HG02759 (cell line): ENCODE data around the gene EID2.
A peak's percentile ranks its signal among the peaks of the same experiment; 100 is the strongest.

ENCODE experiments used
- ATAC-seq: cut with Tn5 transposase; IDR thresholded peaks from one replicate; pipeline ENCODE4 v1.9.1; 2021; ENCODE audit warnings: mild to moderate bottlenecking, moderate library complexity; ENCODE audit not compliant: unreplicated experiment

The EID2 gene

DNA sequence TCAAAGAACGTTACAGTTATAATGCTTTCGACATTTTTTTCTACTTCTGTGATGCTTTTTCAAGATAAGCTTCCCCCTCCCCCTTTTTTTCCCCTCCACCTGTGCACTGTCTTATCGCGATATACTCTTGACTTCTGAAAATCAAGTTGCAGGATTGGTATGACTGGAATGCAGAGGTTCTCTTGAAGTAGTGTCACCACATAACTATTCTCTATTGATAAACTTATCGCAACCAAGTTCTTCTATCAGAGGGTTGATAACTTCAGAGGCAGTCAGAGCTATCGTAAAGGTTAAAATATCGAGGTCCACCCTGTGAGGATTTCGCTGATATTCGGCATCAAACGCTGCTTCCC is 820 bp downstream of the EID2 start:
- no peak for ATAC-seq

DNA sequence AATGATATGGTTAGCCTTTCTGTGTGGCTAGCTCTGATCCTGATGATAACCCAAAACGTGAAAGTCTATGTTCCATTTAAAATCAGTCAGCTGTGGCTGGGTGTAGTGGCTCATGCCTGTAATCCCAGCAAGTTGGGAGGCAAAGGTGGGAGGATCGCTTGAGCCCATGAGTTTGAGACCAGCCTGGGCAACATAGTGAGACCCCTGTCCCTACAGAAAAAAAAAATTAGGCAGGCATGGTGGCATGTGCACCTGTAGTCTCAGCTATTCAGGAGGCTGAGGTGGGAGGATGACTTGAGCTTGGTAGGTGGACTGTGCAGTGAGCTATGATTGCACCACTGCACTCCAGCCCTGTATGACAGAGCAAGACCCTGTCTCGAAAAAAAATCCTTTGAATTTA is 6.2 kb downstream of the EID2 start:
- ATAC-seq: no peak

DNA sequence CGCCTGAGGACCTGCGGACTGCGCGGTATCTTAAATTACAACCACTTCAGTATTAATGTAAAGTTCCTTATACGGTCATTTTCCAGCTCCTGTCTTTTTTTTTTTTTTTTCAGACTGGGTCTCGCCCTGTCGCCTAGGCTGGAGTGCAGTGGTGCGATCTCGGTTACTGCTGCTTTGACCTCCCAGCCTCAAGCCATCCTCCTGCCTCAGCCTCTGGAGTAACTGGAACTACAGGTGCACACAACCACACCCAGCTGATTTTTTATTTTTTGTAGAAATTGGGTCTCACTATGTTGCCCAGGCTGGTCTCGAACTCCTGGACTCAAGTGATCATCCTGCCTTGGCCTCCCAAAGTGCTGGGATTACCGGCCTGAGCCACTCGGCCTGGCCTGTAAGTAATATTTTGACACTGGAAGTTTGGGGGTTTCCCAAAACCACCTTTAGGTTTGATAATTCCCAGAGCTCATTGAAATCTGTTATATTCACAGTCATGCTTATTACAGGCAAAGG is 6.9 kb downstream of the EID2 start:
- peak; percentile 14 for ATAC-seq

DNA sequence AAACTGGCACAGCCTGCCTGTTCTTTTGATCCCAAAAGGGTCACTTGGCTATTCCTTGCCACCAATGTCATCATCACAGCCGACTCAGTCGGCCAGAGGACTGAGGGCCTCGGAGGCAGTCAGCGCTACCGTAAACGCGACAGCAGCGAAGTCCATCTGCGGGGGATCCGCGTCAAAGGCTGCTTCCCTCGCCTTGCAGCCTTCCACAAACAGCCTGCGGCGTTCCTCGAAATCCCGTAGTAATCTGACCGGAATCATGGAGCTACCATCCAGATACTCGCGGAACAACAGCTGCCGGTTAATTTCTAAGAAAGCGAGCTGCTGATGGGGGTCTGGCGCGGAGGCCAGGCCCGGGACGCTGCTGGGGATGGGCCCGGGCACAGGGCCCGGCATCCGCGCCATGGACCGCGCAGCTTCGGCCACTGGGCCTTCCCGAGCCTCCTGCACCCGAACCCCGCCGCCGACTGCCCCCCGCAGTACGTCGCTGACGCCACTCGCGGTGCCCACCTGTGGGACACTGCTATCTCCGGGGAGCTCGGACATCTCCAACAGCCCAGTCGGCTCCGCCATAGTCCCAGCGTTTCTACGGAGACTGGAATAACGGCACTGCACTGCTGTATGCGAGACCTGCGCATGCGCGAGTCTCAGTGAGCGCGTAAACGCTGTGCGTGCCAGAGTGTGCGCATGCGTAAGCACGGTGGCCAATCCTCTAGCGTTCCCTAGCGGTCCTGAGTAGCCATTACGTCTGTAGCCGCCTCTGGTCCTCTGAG is 7.5 kb downstream of the EID2 start, which contains the start of gene EID2B:
Gene EID2B (minus strand): TSS at position 620 of the 770 bp plus-strand sequence. CDS start 50 bp downstream, at position 570.
- ATAC-seq: peak; percentile 94

DNA sequence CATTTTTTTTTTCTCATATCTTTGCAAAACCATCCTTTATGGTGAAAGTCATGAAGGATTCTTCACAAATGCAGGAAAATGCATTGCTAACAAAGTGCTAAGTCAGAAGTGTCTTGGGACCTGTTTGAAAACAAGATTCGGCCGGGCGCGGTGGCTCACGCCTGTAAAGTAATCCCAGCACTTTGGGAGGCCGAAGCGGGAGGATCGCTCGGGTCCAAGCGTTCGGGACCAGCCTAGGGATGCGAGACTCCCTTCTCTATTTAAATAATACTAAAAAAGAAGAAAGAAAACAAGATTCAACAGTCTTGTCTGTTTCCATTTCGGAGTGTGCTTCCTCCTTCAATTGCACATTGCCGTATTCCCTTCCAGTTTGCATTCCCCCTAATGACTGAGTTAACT is 8.1 kb downstream of the EID2 start:
- ATAC-seq: no peak

DNA sequence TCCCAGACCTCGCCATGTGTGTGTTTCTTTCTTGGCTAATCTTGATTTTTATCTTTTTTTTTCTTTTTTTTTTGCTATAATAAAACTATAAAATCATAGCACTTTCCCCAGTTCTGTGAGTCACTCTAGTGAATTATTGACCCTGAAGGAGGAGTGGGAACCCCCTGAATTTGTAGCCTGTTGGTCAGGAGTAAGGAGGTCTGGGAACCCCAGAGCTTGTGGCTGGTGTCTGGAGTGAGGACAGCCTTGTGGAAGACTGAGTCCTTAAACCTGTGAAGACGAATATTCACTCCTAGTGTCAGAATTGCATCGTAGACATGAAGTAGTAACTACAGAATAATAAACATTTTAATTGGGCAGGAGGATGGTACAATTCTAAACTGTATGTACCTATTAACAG is 14.8 kb downstream of the EID2 start:
- ATAC-seq: no peak

DNA sequence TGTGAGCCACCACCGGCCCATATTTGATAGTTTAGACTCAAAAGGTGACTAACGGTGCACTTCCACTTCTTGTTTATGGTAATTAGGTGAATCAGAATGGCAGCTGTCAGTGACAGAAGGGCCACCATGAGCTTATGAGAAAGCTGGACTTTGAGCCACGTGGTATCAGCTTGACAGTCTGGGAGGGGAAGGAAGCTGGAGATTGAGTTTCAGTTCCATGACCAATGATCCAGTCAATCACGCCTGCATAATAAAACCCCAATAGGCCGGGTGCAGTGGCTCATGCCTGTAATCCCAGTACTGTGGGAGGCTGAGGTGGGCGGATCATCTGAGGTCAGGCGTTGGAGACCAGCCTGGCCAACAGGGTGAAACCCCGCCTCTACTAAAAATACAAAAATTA is 15.5 kb downstream of the EID2 start:
- ATAC-seq: no peak

DNA sequence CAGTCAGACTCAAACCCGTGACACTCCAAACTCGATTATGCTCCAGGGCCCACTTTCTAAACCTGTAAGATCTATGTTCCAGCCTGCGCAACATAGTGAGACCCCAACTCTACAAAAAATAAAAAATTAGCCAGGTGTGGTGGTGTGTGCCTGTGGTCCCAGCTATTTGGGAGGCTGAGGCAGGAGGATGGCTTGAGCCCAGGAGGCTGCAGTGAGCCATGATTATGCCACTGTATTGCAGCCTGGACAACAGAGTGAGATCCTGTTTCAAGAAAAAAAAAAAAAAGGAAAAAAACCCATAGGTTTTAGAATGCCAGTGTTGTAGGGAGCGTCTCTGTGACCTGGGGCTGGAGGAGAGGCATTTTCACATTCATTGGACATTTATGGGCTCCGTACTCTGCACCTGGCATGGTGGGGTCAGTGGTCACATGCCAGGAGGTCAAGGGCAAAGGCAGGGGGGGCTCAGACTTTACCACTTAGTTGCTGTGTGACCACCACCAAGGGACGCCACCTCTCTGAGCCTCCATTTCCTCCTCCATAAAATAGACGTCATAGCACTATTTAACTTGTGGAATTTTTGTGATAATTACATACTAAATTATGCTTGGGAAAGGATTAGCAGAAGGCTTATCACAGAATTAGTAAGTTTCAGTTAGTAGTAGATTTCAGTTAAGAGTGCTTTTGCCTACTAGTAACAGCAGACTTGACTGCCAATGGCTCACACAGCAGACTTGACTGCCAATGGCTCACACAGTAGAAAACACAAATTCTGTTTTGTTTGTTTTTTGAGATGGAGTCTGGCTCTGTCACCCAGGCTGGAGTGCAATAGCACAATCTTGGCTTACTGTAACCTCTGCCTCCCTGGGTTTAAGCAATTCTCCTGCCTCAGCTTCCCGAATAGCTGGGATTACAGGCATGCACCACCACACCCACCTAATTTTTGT is 19.1 kb downstream of the EID2 start:
- no peak for ATAC-seq

DNA sequence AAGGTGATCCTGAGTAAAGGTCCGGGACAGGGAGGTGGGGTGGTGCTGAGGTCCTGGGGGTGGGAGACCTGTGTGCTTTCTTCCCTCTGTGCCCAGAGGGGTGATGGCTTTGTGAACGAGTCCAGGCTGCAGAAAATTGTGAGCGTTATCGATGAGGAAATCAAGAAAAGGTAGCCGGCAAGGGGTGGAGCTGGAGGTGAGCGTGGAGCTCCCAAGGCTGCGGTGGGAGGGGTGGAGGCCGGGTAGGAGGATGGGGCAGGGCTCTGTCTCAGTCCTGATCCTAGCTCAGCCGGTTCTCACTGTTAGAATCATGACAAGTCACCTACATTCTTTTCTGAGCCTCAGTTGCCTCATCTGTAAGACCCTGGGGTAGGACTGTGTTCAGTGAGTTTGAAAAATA is 21.0 kb downstream of the EID2 start:
- ATAC-seq: no peak

DNA sequence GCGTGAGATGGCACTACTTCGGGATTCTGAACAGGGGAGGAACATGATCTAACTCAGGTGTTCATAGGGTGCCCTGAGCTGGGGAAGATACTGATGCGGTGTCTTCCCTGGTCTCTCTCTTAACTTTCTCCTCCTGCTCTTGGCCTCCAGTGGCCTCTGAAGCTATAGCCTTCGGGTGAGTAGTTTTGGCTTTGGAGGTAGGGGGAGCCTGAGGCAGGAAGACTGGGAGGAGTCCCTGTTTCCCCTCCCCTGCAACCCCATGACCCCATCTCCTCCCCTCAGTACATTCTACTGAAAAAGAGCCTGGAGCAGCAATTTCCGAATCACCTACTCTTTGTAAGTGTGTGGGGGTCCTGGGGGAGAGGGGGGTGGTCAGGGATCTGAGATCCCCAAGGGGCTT is 21.5 kb downstream of the EID2 start:
- ATAC-seq: no peak

DNA sequence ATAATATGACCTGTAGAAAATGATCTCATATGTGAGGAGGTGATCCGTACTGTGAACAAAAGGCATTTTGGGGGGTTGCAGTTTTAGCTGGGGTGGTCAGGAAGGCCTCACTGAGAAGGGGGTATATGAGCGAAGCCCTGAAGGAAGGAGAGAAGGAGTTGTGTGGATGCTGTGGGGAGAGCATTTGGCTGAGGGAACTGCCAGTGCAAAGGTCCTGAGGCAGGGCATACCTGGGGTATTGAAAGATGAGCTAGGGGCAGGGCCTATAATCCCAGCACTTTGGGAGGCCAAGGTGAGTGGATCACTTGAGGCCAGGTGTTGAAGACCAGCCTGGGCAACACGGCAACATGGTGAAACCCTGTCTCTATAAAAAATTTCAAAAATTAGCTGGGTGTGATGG is 22.5 kb downstream of the EID2 start:
- no peak for ATAC-seq

DNA sequence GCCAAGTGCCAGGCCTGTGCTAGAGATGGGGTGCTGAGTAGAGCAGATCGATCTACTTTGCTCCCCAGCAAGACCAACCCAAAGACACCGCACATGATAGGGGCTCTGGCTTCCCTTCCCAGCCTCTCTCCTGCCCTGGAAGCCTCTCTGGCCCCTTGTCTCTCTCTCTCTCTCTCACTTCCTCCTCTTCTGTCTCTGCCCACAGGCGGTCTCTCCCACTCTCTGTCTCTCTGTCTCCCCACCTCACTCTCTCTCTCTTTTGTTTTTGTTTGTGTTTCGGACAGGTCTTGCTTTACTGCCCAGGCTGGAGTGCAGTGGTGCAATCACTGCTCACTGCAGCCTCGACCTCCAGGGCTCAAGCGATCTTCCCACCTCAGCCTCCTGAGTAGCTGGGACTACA is 23.7 kb downstream of the EID2 start:
- ATAC-seq: no peak

DNA sequence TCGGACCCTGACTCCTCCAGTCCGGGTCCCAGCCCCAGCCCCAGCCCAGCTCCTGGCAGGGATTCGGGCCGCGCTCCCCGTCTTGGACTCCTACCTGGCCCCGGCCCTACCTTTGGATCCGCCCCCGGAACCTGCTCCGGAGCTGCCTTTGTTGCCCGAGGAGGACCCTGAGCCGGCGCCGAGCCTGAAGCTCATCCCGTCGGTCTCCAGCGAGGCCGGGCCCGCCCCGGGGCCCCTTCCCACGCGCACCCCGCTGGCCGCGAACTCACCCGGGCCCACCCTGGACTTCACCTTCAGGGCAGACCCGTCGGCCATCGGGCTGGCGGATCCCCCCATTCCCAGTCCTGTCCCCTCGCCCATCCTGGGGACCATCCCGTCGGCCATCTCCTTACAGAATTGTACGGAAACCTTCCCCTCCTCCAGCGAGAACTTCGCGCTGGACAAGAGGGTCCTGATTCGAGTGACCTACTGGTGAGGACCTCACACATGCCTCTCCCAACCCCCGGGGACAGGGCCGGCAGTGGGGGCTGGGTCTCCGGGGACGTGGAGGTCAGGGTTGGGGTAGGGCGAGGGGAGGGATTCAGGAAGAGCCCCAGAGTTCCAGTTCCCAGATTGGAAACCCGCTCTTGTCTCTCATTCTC is 24.3 kb downstream of the EID2 start:
- ATAC-seq: no peak

DNA sequence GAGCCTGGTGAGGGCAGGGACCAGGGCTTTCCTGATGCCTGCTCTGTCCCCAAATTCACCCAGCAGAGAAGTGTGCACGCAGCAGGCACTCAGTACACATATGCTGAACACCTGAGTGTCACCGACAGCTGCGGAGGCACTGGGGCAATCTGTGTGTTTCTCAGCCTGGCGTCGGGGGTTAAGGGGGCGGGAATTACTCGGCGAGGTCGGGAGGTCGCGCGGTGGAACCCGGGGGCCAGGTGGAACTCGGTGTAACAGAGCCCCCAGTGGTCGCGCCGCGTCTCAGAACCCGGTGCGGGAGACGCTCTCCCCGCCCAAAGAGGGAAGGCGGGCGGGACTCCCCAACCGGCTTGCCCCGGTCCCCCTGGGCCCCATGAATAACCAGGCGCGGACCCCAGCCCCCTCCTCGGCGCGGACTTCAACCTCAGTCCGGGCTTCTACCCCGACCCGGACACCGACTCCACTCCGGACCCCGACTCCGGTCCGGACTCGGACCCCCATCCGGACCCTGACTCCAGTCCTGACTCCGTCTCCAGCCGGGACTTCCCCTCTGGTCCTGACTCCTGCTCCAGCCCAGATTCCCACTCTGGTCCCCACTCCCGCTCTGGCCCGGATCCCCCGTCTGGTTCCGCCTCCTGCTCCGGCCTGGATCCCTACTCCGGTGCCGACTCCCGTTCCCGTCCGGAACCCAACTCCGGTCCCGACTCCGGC is 25.0 kb downstream of the EID2 start, which contains the start of gene SELENOV:
Gene SELENOV (plus strand): TSS at position 300 of the 711 bp plus-strand sequence. CDS start 74 bp downstream, at position 374.
- ATAC-seq: no peak

DNA sequence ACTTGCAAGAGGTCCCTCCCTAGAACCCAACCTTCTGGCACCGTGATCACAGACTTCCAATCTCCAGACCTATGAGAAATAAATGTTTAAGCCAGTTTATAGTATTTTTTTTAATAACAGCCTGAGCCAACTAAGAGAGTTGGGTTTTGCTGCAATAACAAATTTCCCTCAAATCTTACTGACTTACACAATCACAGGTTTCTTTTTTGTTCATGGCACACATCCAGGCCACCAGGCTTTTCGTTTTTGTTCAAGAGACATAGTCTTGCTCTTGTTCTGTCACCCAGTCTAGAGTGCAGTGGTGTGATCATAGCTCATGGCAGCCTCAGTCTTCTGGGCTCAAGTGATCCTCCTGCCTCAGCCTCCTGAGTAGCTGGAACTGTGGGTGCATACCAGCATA is 27.0 kb downstream of the EID2 start:
- no peak for ATAC-seq

DNA sequence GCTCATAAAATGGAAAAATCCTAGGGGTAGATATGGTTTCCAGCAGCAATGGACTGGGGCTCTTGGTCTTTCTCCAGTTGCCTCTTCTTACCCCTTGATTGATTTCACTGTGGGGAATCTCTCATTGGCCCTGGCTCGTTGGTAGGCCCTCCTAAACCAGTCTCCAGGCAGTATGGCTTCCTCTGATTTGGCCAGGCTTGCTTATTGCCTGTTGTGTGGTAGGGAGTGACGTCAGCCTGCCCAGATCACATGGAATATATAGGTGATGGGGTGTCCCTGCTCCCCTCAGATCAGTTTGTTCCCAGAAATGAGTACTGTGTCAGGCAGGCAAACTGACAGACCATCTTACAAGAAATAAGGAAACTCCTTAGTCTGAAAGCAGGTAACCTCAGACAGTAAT is 30.7 kb downstream of the EID2 start:
- no peak for ATAC-seq

DNA sequence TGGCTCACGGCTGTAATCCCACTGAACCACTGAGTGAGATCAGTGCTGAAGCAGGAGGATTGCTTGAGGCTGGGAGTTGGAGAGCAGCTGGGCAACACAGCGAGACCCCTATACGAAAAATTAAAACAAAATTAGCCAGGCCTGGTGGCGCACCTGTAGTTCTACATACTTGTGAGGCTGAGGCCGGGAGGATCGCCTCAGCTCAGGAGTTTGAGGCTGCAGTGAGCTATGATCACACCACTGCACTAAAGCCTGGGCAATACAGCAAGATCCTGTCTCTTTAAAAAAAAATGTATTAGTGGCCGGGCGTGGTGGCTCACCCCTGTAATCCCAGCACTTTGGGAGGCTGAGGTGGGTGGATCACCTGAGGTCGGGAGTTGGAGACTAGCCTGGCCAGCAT is 31.3 kb downstream of the EID2 start:
- ATAC-seq: no peak

DNA sequence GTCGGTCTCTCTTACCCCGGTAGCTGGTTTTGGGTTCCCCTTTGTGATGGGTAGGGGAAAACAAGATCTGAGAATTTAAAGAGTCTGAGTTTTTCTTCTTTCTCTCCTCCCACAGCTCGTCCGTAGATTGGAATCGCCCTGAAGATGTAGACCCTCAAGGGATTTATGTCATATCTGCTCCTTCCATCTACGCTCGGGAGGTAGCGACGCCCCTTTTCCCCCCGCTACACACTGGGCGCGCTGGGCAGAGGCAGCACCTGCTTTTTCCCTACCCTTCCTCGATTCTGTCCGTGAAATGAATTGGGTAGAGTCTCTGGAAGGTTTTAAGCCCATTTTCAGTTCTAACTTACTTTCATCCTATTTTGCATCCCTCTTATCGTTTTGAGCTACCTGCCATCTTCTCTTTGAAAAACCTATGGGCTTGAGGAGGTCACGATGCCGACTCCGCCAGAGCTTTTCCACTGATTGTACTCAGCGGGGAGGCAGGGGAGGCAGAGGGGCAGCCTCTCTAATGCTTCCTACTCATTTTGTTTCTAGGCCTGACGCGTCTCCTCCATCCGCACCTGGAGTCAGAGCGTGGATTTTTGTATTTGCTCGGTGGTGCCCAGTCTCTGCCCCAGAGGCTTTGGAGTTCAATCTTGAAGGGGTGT is 32.1 kb downstream of the EID2 start:
- ATAC-seq: no peak

DNA sequence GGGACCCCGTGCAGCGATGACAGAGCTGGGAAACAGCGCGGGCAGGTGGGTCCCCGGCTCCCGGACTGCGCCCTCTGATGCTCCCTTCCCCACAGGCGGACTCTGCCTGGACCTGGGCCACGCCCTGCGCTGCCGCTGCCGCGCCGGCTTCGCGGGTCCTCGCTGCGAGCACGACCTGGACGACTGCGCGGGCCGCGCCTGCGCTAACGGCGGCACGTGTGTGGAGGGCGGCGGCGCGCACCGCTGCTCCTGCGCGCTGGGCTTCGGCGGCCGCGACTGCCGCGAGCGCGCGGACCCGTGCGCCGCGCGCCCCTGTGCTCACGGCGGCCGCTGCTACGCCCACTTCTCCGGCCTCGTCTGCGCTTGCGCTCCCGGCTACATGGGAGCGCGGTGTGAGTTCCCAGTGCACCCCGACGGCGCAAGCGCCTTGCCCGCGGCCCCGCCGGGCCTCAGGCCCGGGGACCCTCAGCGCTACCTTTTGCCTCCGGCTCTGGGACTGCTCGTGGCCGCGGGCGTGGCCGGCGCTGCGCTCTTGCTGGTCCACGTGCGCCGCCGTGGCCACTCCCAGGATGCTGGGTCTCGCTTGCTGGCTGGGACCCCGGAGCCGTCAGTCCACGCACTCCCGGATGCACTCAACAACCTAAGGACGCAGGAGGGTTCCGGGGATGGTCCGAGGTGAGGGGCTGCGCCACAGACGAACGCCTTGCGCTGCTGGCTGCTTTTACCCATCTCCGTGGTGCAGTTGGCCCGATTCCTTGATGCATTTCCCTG is 32.8 kb downstream of the EID2 start:
- no peak for ATAC-seq

DNA sequence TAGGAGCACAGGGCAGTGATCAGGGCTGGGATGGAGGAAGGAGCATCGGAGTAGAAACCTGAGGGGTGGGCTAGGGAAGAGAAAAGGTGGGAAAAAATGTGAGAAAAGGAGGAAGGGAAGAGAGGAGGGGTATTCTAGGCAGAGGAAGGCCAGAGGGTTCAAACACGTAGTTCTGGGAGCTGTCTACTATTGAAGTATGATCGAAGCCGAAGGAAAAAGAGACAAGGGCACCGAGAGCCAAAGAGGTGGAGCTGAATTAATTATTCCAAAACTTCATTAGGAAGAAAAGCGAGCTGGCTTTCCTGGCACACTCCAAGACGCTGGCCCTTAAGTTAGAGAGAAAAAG is 33.4 kb downstream of the EID2 start:
- no peak for ATAC-seq
